CD14-positive monocyte (primary cell): Measurements from ENCODE around the gene CDHR5. TPM values are rescaled to one million over a fixed set of nuclear protein-coding genes. Genes with fewer than 3 reads are reported as not detected.

ENCODE experiments used
- DNase-seq, 3 donors: peaks; one replicate each; pipeline ENCODE4 v3.0.0-alpha.2; 2011 to 2022
- H2AFZ ChIP-seq: 2 replicates; pipeline ENCODE4 v1.6.0; 2012; ENCODE audit warnings: mild to moderate bottlenecking, low read depth, low read length, inconsistent platforms; ENCODE audit not compliant: insufficient read depth, poor library complexity, severe bottlenecking
- H3K27ac ChIP-seq, 2 donors: 1 replicate in 1 of 2; 2 replicates in 1 of 2; pipeline ENCODE4 v1.5.1; 2012 to 2013; ENCODE audit warnings: low read length in 2 of 2, control low read depth in 1 of 2, inconsistent platforms in 1 of 2, low read depth in 1 of 2, mild to moderate bottlenecking in 1 of 2
- H3K27me3 ChIP-seq, 2 donors: one replicate each; pipeline versions ENCODE4 v1.6.0 to v1.6.1; 2011 to 2013; ENCODE audit warnings: low read length in 2 of 2; ENCODE audit not compliant: control insufficient read depth in 2 of 2, insufficient read depth in 2 of 2
- H3K36me3 ChIP-seq, 2 donors: replicated peaks in 1 of 2; 1 replicate in 1 of 2; 2 replicates in 1 of 2; pipeline versions ENCODE4 v1.5.1 to v1.6.1; 2012 to 2013; ENCODE audit warnings: low read length in 2 of 2, control low read depth in 1 of 2, inconsistent platforms in 1 of 2, mild to moderate bottlenecking in 1 of 2; ENCODE audit not compliant: insufficient read depth in 2 of 2, control insufficient read depth in 1 of 2
- H3K4me1 ChIP-seq, 2 donors: 1 replicate in 1 of 2; 2 replicates in 1 of 2; pipeline versions ENCODE4 v1.5.1 to v1.6.1; 2012 to 2013; ENCODE audit warnings: low read length in 2 of 2, control low read depth in 1 of 2, inconsistent platforms in 1 of 2, mild to moderate bottlenecking in 1 of 2, moderate library complexity in 1 of 2; ENCODE audit not compliant: insufficient read depth in 2 of 2, control insufficient read depth in 1 of 2
- H3K4me2 ChIP-seq: replicated peaks from 2 replicates; pipeline ENCODE3; 2012; ENCODE audit warnings: low read length, moderate library complexity, mild to moderate bottlenecking; ENCODE audit not compliant: poor library complexity, severe bottlenecking; ENCODE audit errors: extremely low read depth
- H3K4me3 ChIP-seq, 3 experiments: fragments of 200-600 bp in 1 of 3; sonication (generic) in 1 of 3; replicated peaks in 1 of 3; 1 replicate in 2 of 3; 2 replicates in 1 of 3; pipeline ENCODE4 v1.5.1; 2011 to 2013; ENCODE audit warnings: low read length in 3 of 3, mild to moderate bottlenecking in 3 of 3, control low read depth in 2 of 3, low read depth in 2 of 3, inconsistent platforms in 1 of 3, moderate library complexity in 1 of 3
- H3K79me2 ChIP-seq: 2 replicates; pipeline ENCODE4 v1.6.0; 2012; ENCODE audit warnings: mild to moderate bottlenecking, control low read depth, inconsistent platforms, low read length, moderate library complexity; ENCODE audit not compliant: insufficient read depth
- H3K9ac ChIP-seq: 2 replicates; pipeline ENCODE4 v1.6.0; 2017; ENCODE audit warnings: low read length, mild to moderate bottlenecking; ENCODE audit not compliant: insufficient read depth, poor library complexity, severe bottlenecking
- H3K9me3 ChIP-seq, 2 donors: replicated peaks in 1 of 2; 1 replicate in 1 of 2; 2 replicates in 1 of 2; pipeline versions ENCODE4 v1.5.1 to v1.6.1; 2012 to 2013; ENCODE audit warnings: low read length in 2 of 2, control low read depth in 1 of 2; ENCODE audit not compliant: control insufficient read depth in 1 of 2, insufficient read depth in 1 of 2
- H4K20me1 ChIP-seq: 2 replicates; pipeline ENCODE4 v1.6.0; 2012; ENCODE audit warnings: mild to moderate bottlenecking, low read length, control low read depth, moderate library complexity; ENCODE audit not compliant: insufficient read depth
- H3K27ac Mint-ChIP-seq, 7 donors: one replicate each; pipeline ENCODE4 v1.8.0; 2020; ENCODE audit warnings: mild to moderate bottlenecking in 7 of 7, mixed read lengths in 7 of 7, moderate library complexity in 6 of 7, inconsistent platforms in 2 of 7
- H3K27me3 Mint-ChIP-seq, 3 donors: one replicate each; pipeline ENCODE4 v1.8.0; 2021 to 2022; ENCODE audit warnings: low read depth in 3 of 3, mild to moderate bottlenecking in 3 of 3, mixed read lengths in 3 of 3, moderate library complexity in 3 of 3, inconsistent platforms in 1 of 3
- H3K36me3 Mint-ChIP-seq, 2 donors: one replicate each; pipeline ENCODE4 v1.8.0; 2020; ENCODE audit warnings: mixed read lengths in 2 of 2, inconsistent platforms in 1 of 2, mild to moderate bottlenecking in 1 of 2
- H3K4me1 Mint-ChIP-seq: one replicate; pipeline ENCODE4 v1.8.0; 2020; ENCODE audit warnings: mild to moderate bottlenecking, mixed read lengths
- H3K4me3 Mint-ChIP-seq, 2 donors: one replicate each; pipeline ENCODE4 v1.8.0; 2020; ENCODE audit warnings: mild to moderate bottlenecking in 2 of 2, mixed read lengths in 2 of 2, moderate library complexity in 1 of 2
- H3K9me3 Mint-ChIP-seq, 7 donors: one replicate each; pipeline ENCODE4 v1.8.0; 2020 to 2022; ENCODE audit warnings: mixed read lengths in 7 of 7, mild to moderate bottlenecking in 6 of 7, moderate library complexity in 6 of 7, inconsistent platforms in 2 of 7
- WGBS: methylation state at CpG from one replicate; pipeline ENCODE4 v1.1.5; 2013; ENCODE audit warnings: missing lambda C conversion rate; ENCODE audit not compliant: insufficient coverage; 5-methylcytosine and 5-hydroxymethylcytosine counted together
- intact Hi-C, 2 donors: fragments of 100-400 bp; cut with micrococcal nuclease; formaldehyde crosslinking; loops; one replicate each; pipeline versions ENCODE4 v1.15.0 to v1.15.1; 2023
- polyA plus RNA-seq, 3 donors: library from polyadenylated mRNA; depleted of rRNA in 1 of 3; unstranded in 2 of 3; stranded (reverse) in 1 of 3; fragments of 300-500 nt in 2 of 3; fragments of >200 nt in 1 of 3; fragmentation: Illumina TruSeq in 2 of 3; gene quantifications; 1 replicate in 2 of 3; 2 replicates in 1 of 3; pipeline ENCODE4 v1.2.3, GENCODE V29; 2012 to 2021
- TF ChIP-seq, protein P1 (sequence below): fragments of 200-600 bp; IDR thresholded peaks from one replicate; pipeline ENCODE4 v1.8.0; 2022; ENCODE audit warnings: antibody characterized with exemption, mild to moderate bottlenecking

CDHR5 gene
- polyA plus RNA-seq, 3 donors = 0.18 to 0.43 (median 0.18) TPM

GRCh38 chr11:639332-639955, 14.7 kb upstream of the CDHR5 start:
- H3K36me3 Mint-ChIP-seq = peaks cover 25 to 35% of the 10 kb centered on the region in 2 donors
- no peak overlapping the region for H3K27ac Mint-ChIP-seq
- Histone ChIP-seq H3K9ac (no peak overlapping the region), H3K27ac (no peak overlapping the region), H3K9me3 (peaks cover 7 to 8% of the 10 kb centered on the region in 2 donors), H3K4me1 (peaks cover 16 to 28% of the 10 kb centered on the region in 2 donors), H3K4me2 (no peak overlapping the region), H3K27me3 (peaks cover 20 to 50% of the 10 kb centered on the region in 2 donors), H3K79me2 (no peaks in the 10 kb centered on the region), H3K36me3 (peaks cover 16 to 27% of the 10 kb centered on the region in 2 donors), H4K20me1 (peaks cover 27% of the 10 kb centered on the region), H2AFZ (no peak overlapping the region), H3K4me3 (no peak overlapping the region)
- H3K27me3 Mint-ChIP-seq = peaks cover 47 to 61% (median 52%) of the 10 kb centered on the region in 3 donors
- WGBS = 4% methylated on average over 61 of the region's 80 CpGs
- TF ChIP-seq, protein P1, sequence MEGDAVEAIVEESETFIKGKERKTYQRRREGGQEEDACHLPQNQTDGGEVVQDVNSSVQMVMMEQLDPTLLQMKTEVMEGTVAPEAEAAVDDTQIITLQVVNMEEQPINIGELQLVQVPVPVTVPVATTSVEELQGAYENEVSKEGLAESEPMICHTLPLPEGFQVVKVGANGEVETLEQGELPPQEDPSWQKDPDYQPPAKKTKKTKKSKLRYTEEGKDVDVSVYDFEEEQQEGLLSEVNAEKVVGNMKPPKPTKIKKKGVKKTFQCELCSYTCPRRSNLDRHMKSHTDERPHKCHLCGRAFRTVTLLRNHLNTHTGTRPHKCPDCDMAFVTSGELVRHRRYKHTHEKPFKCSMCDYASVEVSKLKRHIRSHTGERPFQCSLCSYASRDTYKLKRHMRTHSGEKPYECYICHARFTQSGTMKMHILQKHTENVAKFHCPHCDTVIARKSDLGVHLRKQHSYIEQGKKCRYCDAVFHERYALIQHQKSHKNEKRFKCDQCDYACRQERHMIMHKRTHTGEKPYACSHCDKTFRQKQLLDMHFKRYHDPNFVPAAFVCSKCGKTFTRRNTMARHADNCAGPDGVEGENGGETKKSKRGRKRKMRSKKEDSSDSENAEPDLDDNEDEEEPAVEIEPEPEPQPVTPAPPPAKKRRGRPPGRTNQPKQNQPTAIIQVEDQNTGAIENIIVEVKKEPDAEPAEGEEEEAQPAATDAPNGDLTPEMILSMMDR = no peak
- intact Hi-C loops = no loop called here
- peaks cover 11% of the 10 kb centered on the region for H3K4me1 Mint-ChIP-seq
- peak overlapping the region in 1 of 2 donors; percentile 77 for H3K4me3 Mint-ChIP-seq
- peaks cover 4 to 20% (median 10%) of the 10 kb centered on the region in 7 donors for H3K9me3 Mint-ChIP-seq
- no peak for DNase-seq

GRCh38 chr11:638631-639331, 14.0 kb upstream of the CDHR5 start:
- Mint-ChIP-seq H3K27me3 (peaks cover 47 to 62% (median 51%) of the 10 kb centered on the region in 3 donors), H3K9me3 (peaks cover 4 to 20% (median 10%) of the 10 kb centered on the region in 7 donors), H3K36me3 (peaks cover 21 to 29% of the 10 kb centered on the region in 2 donors), H3K27ac (peak overlapping the region in 1 of 7 donors; percentile 65), H3K4me1 (peaks cover 11% of the 10 kb centered on the region), H3K4me3 (peak overlapping the region in 1 of 2 donors; percentile 77)
- H3K4me3 ChIP-seq = no peak overlapping the region
- 83% methylated on average over 22 of the region's 28 CpGs for WGBS
- TF ChIP-seq, protein P1 = no peak
- intact Hi-C loops = no loop called here
- peaks cover 27% of the 10 kb centered on the region for H4K20me1 ChIP-seq
- H3K9me3 ChIP-seq = peaks cover 7 to 8% of the 10 kb centered on the region in 2 donors
- no peak for DNase-seq
- H3K27ac ChIP-seq = no peak overlapping the region
- peaks cover 16 to 28% of the 10 kb centered on the region in 2 donors for H3K4me1 ChIP-seq
- no peak overlapping the region for H3K9ac ChIP-seq
- no peaks in the 10 kb centered on the region for H3K79me2 ChIP-seq
- H3K36me3 ChIP-seq = peaks cover 14 to 20% of the 10 kb centered on the region in 2 donors
- no peak overlapping the region for H2AFZ ChIP-seq
- no peak overlapping the region for H3K4me2 ChIP-seq
- peaks cover 20 to 50% of the 10 kb centered on the region in 2 donors for H3K27me3 ChIP-seq
